BE2C (cell line): ENCODE results near the gene TCTN1.
"Not testable (repeated sequence)": the region's sequence is repeated elsewhere in the genome, so short reads cannot be mapped to it uniquely, and the experiment has no call there.

Source experiments
- DNase-seq: peaks from one replicate; pipeline ENCODE4 v3.0.0-alpha.2; 2020
- H3K27me3 ChIP-seq: fragments of 250-450 bp; sonication (Bioruptor Pico); 2 replicates; pipeline ENCODE4 v1.5.1; 2020; ENCODE audit warnings: mild to moderate bottlenecking
- H3K36me3 ChIP-seq: fragments of 250-450 bp; sonication (Bioruptor Pico); 2 replicates; pipeline ENCODE4 v1.5.1; 2020; ENCODE audit warnings: mild to moderate bottlenecking
- H3K4me1 ChIP-seq: fragments of 250-450 bp; sonication (Bioruptor Pico); 2 replicates; pipeline ENCODE4 v1.5.1; 2020
- H3K4me3 ChIP-seq: 2 replicates; pipeline ENCODE4 v1.5.1; 2011; ENCODE audit warnings: low read depth, low read length
- H3K9me3 ChIP-seq: fragments of 250-450 bp; sonication (Bioruptor Pico); 2 replicates; pipeline ENCODE4 v1.5.1; 2020
- TF ChIP-seq, protein P1 (sequence below): IDR thresholded peaks from 2 replicates; pipeline ENCODE4 v1.5.1; 2012; ENCODE audit warnings: mild to moderate bottlenecking, low read depth, low read length

The TCTN1 gene

DNA sequence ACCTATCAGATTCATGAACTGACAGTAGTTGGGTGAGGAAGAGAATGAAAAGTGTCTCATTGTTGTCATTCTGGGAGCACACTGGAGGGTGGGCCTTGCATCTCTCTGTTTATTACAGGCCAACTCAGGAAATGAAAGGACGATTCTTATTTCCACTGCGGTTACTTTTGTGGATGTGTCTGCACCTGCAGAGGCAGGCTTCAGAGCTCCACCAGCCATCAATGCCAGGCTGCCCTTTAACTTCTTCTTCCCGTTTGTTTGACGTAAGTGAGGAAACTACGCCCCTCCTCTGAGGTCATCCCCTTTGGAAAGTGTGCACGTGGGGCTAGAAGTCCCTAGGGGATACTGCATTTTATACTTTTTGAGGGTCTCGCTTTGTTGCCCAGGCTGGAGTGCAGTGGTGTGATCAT lies 33.7 kb downstream of the TCTN1 start:
- no peak for DNase-seq
- TF ChIP-seq, protein P1, sequence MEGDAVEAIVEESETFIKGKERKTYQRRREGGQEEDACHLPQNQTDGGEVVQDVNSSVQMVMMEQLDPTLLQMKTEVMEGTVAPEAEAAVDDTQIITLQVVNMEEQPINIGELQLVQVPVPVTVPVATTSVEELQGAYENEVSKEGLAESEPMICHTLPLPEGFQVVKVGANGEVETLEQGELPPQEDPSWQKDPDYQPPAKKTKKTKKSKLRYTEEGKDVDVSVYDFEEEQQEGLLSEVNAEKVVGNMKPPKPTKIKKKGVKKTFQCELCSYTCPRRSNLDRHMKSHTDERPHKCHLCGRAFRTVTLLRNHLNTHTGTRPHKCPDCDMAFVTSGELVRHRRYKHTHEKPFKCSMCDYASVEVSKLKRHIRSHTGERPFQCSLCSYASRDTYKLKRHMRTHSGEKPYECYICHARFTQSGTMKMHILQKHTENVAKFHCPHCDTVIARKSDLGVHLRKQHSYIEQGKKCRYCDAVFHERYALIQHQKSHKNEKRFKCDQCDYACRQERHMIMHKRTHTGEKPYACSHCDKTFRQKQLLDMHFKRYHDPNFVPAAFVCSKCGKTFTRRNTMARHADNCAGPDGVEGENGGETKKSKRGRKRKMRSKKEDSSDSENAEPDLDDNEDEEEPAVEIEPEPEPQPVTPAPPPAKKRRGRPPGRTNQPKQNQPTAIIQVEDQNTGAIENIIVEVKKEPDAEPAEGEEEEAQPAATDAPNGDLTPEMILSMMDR: no peak
- Histone ChIP-seq H3K4me3 (no peak overlapping the region), H3K36me3 (no peaks in the 10 kb centered on the region), H3K27me3 (no peaks in the 10 kb centered on the region), H3K4me1 (no peaks in the 10 kb centered on the region), H3K9me3 (no peaks in the 10 kb centered on the region)

DNA sequence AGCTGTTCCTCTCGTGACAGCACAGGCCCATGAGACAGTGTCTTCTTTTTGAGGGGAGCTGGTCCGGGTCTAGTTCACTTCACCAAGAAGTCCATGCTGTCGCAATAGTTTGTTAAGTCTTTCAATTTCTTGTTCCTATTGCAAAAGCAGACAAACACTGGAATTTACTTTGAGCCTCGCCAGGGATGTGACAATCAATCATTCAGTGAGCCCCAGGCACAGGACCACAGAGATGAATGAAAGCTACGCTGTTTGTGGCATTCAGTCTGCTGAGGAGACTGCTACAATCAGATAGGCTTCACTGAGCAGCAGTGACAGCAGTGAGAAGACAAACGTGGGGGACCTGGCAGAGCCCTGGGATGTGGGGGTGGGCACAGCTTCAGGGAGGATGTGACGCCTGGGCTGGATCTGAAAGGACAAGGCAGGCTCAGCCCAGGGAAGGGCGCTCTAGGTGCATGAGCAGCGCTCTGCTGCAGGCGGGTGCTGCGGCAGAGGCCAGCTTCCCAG lies 35.5 kb downstream of the TCTN1 start:
- TF ChIP-seq, protein P1: peak; percentile 31
- H3K27me3 ChIP-seq: no peaks in the 10 kb centered on the region
- H3K4me3 ChIP-seq: no peak overlapping the region
- H3K9me3 ChIP-seq: no peaks in the 10 kb centered on the region
- H3K36me3 ChIP-seq: no peaks in the 10 kb centered on the region
- peak; percentile 86 for DNase-seq
- H3K4me1 ChIP-seq: no peaks in the 10 kb centered on the region

DNA sequence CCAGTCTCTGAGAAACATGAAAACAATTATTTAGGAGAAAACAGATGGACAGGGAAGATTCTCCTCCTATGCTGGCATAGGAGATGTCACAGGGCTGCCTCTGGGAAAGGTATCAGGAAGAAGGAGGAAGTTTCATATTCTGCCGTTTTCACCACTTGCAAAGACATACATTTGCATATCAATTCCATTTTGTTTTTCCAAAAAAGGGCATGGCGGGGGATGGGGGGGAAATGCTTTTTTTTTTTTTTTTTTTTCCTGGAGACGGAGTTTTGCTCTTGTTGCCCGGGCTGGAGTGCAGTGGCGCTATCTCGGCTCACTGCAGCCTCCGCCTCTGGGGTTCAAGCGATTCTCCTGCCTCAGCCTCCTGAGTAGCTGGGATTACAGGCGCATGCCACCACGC lies 40.3 kb downstream of the TCTN1 start:
- H3K27me3 ChIP-seq, H3K4me3 ChIP-seq, H3K9me3 ChIP-seq, H3K4me1 ChIP-seq, DNase-seq, H3K36me3 ChIP-seq: not testable (repeated sequence)

DNA sequence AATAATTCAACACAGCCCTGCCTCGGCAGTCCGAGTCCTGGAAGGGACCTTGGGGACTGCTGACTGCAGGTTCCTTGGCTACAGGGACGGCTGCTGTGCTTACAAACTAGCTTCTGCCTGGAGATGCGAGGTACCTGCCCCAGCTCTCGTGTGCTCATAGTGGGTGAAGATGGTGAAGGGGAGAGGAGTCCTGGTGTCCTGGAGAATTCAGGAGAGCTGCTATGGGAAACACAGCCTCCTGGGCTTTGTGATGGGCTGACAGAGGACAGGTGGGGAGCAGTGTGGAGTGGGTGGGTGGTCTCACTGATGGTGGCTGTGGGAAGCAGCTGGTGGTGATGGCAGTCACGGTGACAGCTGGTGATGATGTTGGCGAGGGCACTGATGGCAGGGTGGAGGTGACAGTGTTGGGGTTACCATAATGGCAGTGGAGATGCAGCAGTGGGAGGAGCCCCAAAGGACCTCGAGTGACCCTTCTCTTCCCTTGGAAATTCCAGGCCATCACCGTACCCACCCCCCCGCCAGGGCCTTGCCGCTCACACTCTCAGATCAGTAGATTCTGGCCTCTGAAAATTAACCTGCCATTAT lies 42.2 kb downstream of the TCTN1 start:
- Histone ChIP-seq H3K4me3 (no peak overlapping the region), H3K36me3 (no peaks in the 10 kb centered on the region), H3K4me1 (no peaks in the 10 kb centered on the region), H3K9me3 (no peaks in the 10 kb centered on the region), H3K27me3 (no peaks in the 10 kb centered on the region)
- TF ChIP-seq, protein P1: no peak
- DNase-seq: no peak

DNA sequence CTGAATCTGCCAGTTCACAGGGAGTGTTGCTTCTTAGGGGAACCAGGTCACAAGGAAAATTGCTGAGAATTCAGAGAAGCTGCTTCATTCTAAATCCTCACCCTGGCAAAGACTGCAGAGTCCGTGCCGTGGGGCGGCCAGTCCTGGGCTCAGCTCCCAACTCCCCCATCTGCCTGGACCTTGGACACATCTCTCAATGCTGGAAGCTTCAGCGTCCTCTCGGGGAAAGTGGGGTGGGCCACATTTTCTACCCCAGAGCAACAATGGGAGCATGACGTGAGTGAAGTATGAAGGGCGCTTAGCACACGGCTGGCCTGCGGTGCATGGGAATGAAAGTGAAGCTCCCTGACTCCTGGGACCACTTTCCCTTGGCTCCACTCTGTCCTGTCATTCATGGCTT lies 43.8 kb downstream of the TCTN1 start:
- Histone ChIP-seq H3K9me3 (no peaks in the 10 kb centered on the region), H3K4me3 (no peak overlapping the region)
- no peak for DNase-seq

DNA sequence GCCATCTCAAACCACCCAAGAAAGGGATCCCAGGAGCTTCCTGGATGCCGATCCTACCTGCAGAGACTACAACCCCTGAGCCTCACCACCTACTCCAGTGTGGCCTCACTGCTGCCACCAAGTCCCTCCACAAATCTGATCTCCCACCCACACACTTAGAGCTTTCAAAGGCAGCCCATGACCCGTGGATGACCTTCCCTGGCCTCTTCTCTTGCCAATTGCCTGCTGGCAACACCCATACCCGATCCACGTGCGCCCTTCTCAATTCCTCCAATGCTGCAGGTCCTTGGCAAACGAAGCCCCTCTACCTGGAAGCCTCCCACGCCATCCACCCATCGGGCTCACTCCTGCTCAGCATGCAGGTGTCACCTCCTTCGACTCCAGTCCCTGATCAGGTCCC lies 44.3 kb downstream of the TCTN1 start:
- DNase-seq: no peak
- no peaks in the 10 kb centered on the region for H3K36me3 ChIP-seq
- no peaks in the 10 kb centered on the region for H3K27me3 ChIP-seq
- H3K4me1 ChIP-seq: no peaks in the 10 kb centered on the region
- TF ChIP-seq, protein P1: no peak
- H3K9me3 ChIP-seq: no peaks in the 10 kb centered on the region
- no peak overlapping the region for H3K4me3 ChIP-seq

More for the DNA sequence above, 43.8 kb downstream of the TCTN1 start:
- Histone ChIP-seq H3K27me3 (no peaks in the 10 kb centered on the region), H3K4me1 (no peaks in the 10 kb centered on the region), H3K36me3 (no peaks in the 10 kb centered on the region)
- TF ChIP-seq, protein P1: no peak

DNA sequence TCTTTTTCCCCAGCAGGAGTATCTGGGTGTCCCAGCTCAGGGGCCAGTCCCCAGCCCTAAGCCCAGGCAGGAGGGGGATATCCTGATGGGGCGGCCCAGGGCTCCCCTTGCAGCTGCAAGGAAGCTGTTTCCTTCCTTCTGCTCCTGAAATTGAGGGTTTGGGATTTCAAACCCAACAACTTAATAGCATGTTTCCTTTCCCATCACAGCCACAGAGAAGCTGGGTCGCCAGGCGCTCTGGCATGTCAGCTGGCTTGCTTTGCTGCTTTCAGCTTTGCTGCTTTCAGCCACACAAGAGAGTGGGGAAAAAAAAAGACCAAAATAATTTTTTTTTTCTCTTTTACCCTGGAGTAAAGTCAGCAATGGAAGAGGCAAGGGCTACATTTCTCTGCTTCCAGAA lies 44.9 kb downstream of the TCTN1 start:
- TF ChIP-seq, protein P1: no peak
- H3K4me3 ChIP-seq: no peak overlapping the region
- no peaks in the 10 kb centered on the region for H3K4me1 ChIP-seq
- H3K9me3 ChIP-seq: no peaks in the 10 kb centered on the region
- no peaks in the 10 kb centered on the region for H3K36me3 ChIP-seq
- no peaks in the 10 kb centered on the region for H3K27me3 ChIP-seq
- no peak for DNase-seq
